SHP77 (cell line): ENCODE results near the gene GJB2.
A peak's percentile ranks its signal among the peaks of the same experiment; 100 is the strongest.
"Not testable (repeated sequence)": the region's sequence is repeated elsewhere in the genome, so short reads cannot be mapped to it uniquely, and the experiment has no call there.

Source experiments
- DNase-seq, 2 experiments: peaks; one replicate each; lab custom pipeline; 2025; lab: John Stamatoyannopoulos, UW

GJB2 gene

GRCh38 chr13:20165417-20166257 is 27.1 kb downstream of the GJB2 start:
- DNase-seq: no peak

GRCh38 chr13:20161951-20162300 is 30.8 kb downstream of the GJB2 start:
- no peak for DNase-seq

GRCh38 chr13:20161275-20161950 is 31.3 kb downstream of the GJB2 start:
- no peak for DNase-seq

GRCh38 chr13:20160306-20161274 is 32.1 kb downstream of the GJB2 start, which contains the start of gene GJA3:
Gene GJA3, minus strand, starts transcription at chr13:20161052. Its CDS starts 17,764 bp downstream, at chr13:20143288.
- DNase-seq: no peak

GRCh38 chr13:20159646-20160305 is 33.0 kb downstream of the GJB2 start:
- peak; percentile 9 to 28 for DNase-seq

GRCh38 chr13:20157151-20157796 is 35.5 kb downstream of the GJB2 start:
- no peak for DNase-seq

GRCh38 chr13:20156702-20157101 is 36.0 kb downstream of the GJB2 start:
- DNase-seq: no peak

- not testable (repeated sequence) for DNase-seq
These were observed 39.4 kb downstream of the GJB2 start for GRCh38 chr13:20153290-20153689.

GRCh38 chr13:20151612-20152011 is 41.1 kb downstream of the GJB2 start:
- no peak for DNase-seq

- DNase-seq: no peak
These were observed 41.7 kb downstream of the GJB2 start for GRCh38 chr13:20151016-20151415.

- DNase-seq: no peak
These were observed 42.2 kb downstream of the GJB2 start for GRCh38 chr13:20150561-20150960.

- no peak for DNase-seq
These were observed 43.0 kb downstream of the GJB2 start for GRCh38 chr13:20149762-20150161.

GRCh38 chr13:20148501-20149183 is 44.1 kb downstream of the GJB2 start:
- no peak for DNase-seq

- DNase-seq: no peak
These were observed 46.4 kb downstream of the GJB2 start for GRCh38 chr13:20146381-20146780.

GRCh38 chr13:20145521-20145920 is 47.2 kb downstream of the GJB2 start:
- DNase-seq: no peak

- no peak for DNase-seq
These were observed 48.4 kb downstream of the GJB2 start for GRCh38 chr13:20144141-20144850.

- no peak for DNase-seq
These were observed 49.7 kb downstream of the GJB2 start for GRCh38 chr13:20142927-20143480.

GRCh38 chr13:20142023-20142926 is 50.5 kb downstream of the GJB2 start:
- DNase-seq: no peak
